K562 (cell line): ENCODE results near the gene GPR137C. TPM values are rescaled to one million over a fixed set of nuclear protein-coding genes. Genes with fewer than 3 reads are reported as not detected.

Experiments used
- DNMT1 ChIP-seq: fragments of 450-650 bp; IDR thresholded peaks from 2 replicates; pipeline ENCODE4 v1.6.1; 2016; ENCODE audit warnings: antibody characterized with exemption, mild to moderate bottlenecking
- FOS ChIP-seq: IDR thresholded peaks from 3 replicates; pipeline ENCODE4 v1.6.1; 2011; ENCODE audit not compliant: insufficient read length; ENCODE audit errors: extremely low read depth
- FOXK1 ChIP-seq: sonication (generic); formaldehyde crosslinking; IDR thresholded peaks from 2 replicates; pipeline ENCODE4 v1.8.0; 2022; ENCODE audit warnings: missing genetic modification reagents, mild to moderate bottlenecking, borderline replicate concordance
- ILF3 ChIP-seq: fragments of 450-650 bp; IDR thresholded peaks from 2 replicates; pipeline ENCODE4 v1.6.1; 2018; ENCODE audit warnings: antibody characterized with exemption, mild to moderate bottlenecking, moderate library complexity, borderline replicate concordance
- KDM1A ChIP-seq, 2 experiments: fragments of 450-650 bp; IDR thresholded peaks; 2 replicates each; pipeline ENCODE4 v1.6.1; 2016; ENCODE audit warnings: mild to moderate bottlenecking in 2 of 2
- MCM3 ChIP-seq: fragments of 450-650 bp; IDR thresholded peaks from 2 replicates; pipeline ENCODE4 v1.6.1; 2016
- NFXL1 ChIP-seq: fragments of 450-650 bp; formaldehyde crosslinking; IDR thresholded peaks from 2 replicates; pipeline ENCODE4 v1.4.0; 2021; ENCODE audit warnings: mild to moderate bottlenecking
- PHB2 ChIP-seq: fragments of 450-650 bp; IDR thresholded peaks from 2 replicates; pipeline ENCODE4 v1.6.1; 2017; ENCODE audit warnings: low read depth
- POLR2AphosphoS5 ChIP-seq: IDR thresholded peaks from 2 replicates; pipeline ENCODE4 v1.6.1; 2011; ENCODE audit warnings: mild to moderate bottlenecking, low read depth, low read length, moderate library complexity; ENCODE audit not compliant: control insufficient read depth, insufficient read depth
- POU5F1 ChIP-seq: fragments of 150-350 bp; IDR thresholded peaks from 2 replicates; pipeline ENCODE4 v1.6.1; 2014; ENCODE audit warnings: borderline replicate concordance, low read length, low read depth, mild to moderate bottlenecking; ENCODE audit not compliant: partially characterized antibody
- TRIM28 ChIP-seq: fragments of 450-650 bp; IDR thresholded peaks from 2 replicates; pipeline ENCODE4 v1.6.1; 2017
- ZNF121 ChIP-seq: sonication (generic); formaldehyde crosslinking; conservative IDR thresholded peaks from 2 replicates; pipeline ENCODE4 v1.8.0; 2022; ENCODE audit warnings: missing genetic modification reagents
- ZNF175 ChIP-seq: fragments of 200-800 bp; sonication (Bioruptor generic); IDR thresholded peaks from 2 replicates; pipeline ENCODE4 v1.6.1; 2016; ENCODE audit warnings: low read depth, mild to moderate bottlenecking, missing genetic modification characterization, missing compliant biosample characterization
- polyA plus RNA-seq, 8 experiments: library from polyadenylated mRNA; depleted of rRNA in 4 of 8; stranded (reverse) in 5 of 8; unstranded in 3 of 8; fragments of >200 nt; fragmentation: Nextera tagmentation in 2 of 8; fragmentation: Illumina TruSeq in 1 of 8; extraction: Ambion mirVana in 2 of 8; extraction: Trizol in 1 of 8; gene quantifications; 2 replicates each; pipeline versions ENCODE4 v1.2.1 to v1.2.3, GENCODE V29; 2011 to 2014; ENCODE audit warnings: inconsistent platforms in 1 of 8, missing spikeins in 1 of 8
- total RNA-seq, 7 experiments: library from RNA; depleted of rRNA in 6 of 7; stranded (reverse); fragments of >200 nt in 6 of 7; fragmentation: Illumina TruSeq in 2 of 7; extraction: Trizol in 2 of 7; gene quantifications; 2 replicates each; pipeline versions ENCODE4 v1.2.1 to v1.2.3, GENCODE V29; 2011 to 2021; ENCODE audit warnings: low replicate concordance in 1 of 7
- TF ChIP-seq, protein P1 (sequence below): fragments of 450-650 bp; IDR thresholded peaks from 2 replicates; pipeline ENCODE4 v1.6.1; 2018; ENCODE audit warnings: mild to moderate bottlenecking, low read depth; ENCODE audit not compliant: partially characterized antibody
- TF ChIP-seq, protein P2 (sequence below): fragments of 150-350 bp; conservative IDR thresholded peaks from 2 replicates; pipeline ENCODE4 v1.6.1; 2014; ENCODE audit warnings: low read length
- TF ChIP-seq, protein P3 (sequence below): sonication (generic); formaldehyde crosslinking; IDR thresholded peaks from 2 replicates; pipeline ENCODE4 v1.8.1; 2023; ENCODE audit warnings: missing genetic modification reagents, mild to moderate bottlenecking, borderline replicate concordance
- TF ChIP-seq, protein P4 (sequence below): fragments of 250-450 bp; sonication (Bioruptor Pico); IDR thresholded peaks from 2 replicates; pipeline ENCODE4 v1.4.0; 2020; ENCODE audit warnings: borderline replicate concordance

GPR137C gene
- total and polyA plus RNA-seq, 9 of the 15 experiments (the other 6 are each of a cell fraction or from before 2014, with no cell fraction given), result 0.03 to 0.31 (median 0.06) TPM; not detected in 4

DNA sequence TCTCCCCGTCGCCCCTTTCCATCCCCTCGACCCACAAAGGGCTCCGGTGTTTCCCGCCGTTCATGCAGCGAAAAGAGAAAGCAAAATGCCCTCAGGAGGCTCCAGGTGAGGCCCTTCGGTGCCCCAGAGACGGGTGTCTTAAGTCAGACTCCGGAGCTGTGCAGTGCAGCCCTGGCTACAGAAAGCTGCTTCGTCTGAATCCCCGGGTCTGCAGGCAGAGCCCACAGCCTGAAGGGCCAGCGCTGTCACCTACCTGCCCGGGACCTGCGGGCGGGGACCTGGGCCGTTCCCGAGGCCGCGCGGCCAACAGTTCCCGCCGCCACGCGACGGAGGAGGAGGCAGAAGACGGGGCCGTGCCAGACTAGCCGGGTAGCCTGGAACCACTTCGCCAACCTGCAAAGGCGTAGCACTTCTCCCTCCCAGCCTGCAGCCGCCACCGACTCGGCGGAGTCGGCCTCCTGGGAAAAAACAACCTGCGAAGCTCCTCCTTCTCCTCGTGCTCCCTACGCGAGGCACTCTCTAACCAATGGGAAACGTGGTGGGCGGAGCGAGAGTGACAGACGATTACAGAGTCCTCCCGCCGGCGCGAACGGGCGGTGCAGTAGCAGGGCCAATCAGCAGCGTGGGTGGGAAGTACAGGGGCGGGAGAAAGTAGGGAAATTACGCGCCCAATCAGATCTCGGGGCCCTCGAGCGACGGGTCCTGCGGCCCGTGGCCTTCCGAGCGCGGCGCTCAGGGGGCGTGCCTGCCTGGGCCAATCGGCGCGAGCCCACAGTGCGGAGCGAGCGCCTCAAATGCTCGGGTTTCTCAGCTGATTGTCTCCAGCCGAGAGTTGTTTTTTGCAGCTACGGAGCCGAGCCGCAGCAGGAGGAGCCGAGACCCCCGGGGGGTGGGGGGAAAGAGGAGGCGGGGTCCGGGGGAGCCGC is at the start of gene GPR137C, which contains the start of gene TXNDC16 (continued):
- TF ChIP-seq, protein P1, sequence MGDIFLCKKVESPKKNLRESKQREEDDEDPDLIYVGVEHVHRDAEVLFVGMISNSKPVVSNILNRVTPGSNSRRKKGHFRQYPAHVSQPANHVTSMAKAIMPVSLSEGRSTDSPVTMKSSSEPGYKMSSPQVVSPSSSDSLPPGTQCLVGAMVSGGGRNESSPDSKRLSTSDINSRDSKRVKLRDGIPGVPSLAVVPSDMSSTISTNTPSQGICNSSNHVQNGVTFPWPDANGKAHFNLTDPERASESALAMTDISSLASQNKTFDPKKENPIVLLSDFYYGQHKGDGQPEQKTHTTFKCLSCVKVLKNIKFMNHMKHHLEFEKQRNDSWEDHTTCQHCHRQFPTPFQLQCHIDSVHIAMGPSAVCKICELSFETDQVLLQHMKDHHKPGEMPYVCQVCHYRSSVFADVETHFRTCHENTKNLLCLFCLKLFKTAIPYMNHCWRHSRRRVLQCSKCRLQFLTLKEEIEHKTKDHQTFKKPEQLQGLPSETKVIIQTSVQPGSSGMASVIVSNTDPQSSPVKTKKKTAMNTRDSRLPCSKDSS, result no peak
- TF ChIP-seq FOXK1, result no peak
- TF ChIP-seq NFXL1 (CRISPR knock-in tag), result no peak
- no peak for TF ChIP-seq TRIM28
- TF ChIP-seq FOS, result peak; percentile 91
- TF ChIP-seq, protein P2, sequence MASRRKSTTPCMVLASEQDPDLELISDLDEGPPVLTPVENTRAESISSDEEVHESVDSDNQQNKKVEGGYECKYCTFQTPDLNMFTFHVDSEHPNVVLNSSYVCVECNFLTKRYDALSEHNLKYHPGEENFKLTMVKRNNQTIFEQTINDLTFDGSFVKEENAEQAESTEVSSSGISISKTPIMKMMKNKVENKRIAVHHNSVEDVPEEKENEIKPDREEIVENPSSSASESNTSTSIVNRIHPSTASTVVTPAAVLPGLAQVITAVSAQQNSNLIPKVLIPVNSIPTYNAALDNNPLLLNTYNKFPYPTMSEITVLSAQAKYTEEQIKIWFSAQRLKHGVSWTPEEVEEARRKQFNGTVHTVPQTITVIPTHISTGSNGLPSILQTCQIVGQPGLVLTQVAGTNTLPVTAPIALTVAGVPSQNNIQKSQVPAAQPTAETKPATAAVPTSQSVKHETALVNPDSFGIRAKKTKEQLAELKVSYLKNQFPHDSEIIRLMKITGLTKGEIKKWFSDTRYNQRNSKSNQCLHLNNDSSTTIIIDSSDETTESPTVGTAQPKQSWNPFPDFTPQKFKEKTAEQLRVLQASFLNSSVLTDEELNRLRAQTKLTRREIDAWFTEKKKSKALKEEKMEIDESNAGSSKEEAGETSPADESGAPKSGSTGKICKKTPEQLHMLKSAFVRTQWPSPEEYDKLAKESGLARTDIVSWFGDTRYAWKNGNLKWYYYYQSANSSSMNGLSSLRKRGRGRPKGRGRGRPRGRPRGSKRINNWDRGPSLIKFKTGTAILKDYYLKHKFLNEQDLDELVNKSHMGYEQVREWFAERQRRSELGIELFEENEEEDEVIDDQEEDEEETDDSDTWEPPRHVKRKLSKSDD, result no peak
- no peak for TF ChIP-seq KDM1A (IDR thresholded peaks at IDR 0.05)
- TF ChIP-seq POU5F1, result no peak
- no peak for TF ChIP-seq MCM3
- TF ChIP-seq ZNF121 (CRISPR knock-in tag), result no peak
- no peak for TF ChIP-seq ILF3
- TF ChIP-seq, protein P3, sequence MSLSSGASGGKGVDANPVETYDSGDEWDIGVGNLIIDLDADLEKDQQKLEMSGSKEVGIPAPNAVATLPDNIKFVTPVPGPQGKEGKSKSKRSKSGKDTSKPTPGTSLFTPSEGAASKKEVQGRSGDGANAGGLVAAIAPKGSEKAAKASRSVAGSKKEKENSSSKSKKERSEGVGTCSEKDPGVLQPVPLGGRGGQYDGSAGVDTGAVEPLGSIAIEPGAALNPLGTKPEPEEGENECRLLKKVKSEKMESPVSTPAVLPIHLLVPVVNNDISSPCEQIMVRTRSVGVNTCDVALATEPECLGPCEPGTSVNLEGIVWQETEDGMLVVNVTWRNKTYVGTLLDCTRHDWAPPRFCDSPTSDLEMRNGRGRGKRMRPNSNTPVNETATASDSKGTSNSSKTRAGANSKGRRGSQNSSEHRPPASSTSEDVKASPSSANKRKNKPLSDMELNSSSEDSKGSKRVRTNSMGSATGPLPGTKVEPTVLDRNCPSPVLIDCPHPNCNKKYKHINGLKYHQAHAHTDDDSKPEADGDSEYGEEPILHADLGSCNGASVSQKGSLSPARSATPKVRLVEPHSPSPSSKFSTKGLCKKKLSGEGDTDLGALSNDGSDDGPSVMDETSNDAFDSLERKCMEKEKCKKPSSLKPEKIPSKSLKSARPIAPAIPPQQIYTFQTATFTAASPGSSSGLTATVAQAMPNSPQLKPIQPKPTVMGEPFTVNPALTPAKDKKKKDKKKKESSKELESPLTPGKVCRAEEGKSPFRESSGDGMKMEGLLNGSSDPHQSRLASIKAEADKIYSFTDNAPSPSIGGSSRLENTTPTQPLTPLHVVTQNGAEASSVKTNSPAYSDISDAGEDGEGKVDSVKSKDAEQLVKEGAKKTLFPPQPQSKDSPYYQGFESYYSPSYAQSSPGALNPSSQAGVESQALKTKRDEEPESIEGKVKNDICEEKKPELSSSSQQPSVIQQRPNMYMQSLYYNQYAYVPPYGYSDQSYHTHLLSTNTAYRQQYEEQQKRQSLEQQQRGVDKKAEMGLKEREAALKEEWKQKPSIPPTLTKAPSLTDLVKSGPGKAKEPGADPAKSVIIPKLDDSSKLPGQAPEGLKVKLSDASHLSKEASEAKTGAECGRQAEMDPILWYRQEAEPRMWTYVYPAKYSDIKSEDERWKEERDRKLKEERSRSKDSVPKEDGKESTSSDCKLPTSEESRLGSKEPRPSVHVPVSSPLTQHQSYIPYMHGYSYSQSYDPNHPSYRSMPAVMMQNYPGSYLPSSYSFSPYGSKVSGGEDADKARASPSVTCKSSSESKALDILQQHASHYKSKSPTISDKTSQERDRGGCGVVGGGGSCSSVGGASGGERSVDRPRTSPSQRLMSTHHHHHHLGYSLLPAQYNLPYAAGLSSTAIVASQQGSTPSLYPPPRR, result no peak
- TF ChIP-seq PHB2, result no peak
- no peak for TF ChIP-seq DNMT1
- TF ChIP-seq ZNF175, result no peak
- TF ChIP-seq, protein P4, sequence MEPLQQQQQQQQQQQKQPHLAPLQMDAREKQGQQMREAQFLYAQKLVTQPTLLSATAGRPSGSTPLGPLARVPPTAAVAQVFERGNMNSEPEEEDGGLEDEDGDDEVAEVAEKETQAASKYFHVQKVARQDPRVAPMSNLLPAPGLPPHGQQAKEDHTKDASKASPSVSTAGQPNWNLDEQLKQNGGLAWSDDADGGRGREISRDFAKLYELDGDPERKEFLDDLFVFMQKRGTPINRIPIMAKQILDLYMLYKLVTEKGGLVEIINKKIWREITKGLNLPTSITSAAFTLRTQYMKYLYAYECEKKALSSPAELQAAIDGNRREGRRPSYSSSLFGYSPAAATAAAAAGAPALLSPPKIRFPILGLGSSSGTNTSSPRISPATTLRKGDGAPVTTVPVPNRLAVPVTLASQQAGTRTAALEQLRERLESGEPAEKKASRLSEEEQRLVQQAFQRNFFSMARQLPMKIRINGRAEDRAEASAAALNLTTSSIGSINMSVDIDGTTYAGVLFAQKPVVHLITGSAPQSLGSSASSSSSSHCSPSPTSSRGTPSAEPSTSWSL (CRISPR knock-in tag), result no peak
- 0 out of 2 replicates have a peak, but pooled peaks have one; percentile 32 for TF ChIP-seq POLR2AphosphoS5
